K562 (cell line): ENCODE results near the gene HIVEP2.

Experiments
- EGR1 ChIP-seq: fragments of 450-650 bp; conservative IDR thresholded peaks from 2 replicates; pipeline ENCODE4 v1.6.1; 2017; ENCODE audit warnings: mild to moderate bottlenecking
- EZH2 ChIP-seq: IDR thresholded peaks from 2 replicates; pipeline ENCODE4 v1.6.1; 2012; ENCODE audit warnings: low read depth, mild to moderate bottlenecking, inconsistent platforms, low read length, borderline replicate concordance
- L3MBTL2 ChIP-seq: fragments of 450-650 bp; IDR thresholded peaks from 2 replicates; pipeline ENCODE4 v1.6.1; 2016; ENCODE audit warnings: mild to moderate bottlenecking, moderate library complexity
- NFXL1 ChIP-seq: fragments of 450-650 bp; formaldehyde crosslinking; IDR thresholded peaks from 2 replicates; pipeline ENCODE4 v1.4.0; 2021; ENCODE audit warnings: mild to moderate bottlenecking
- RAD51 ChIP-seq: fragments of 450-650 bp; IDR thresholded peaks from 2 replicates; pipeline ENCODE4 v1.7.1; 2016; ENCODE audit warnings: low read depth, mild to moderate bottlenecking, borderline replicate concordance
- TCF7 ChIP-seq: sonication (generic); IDR thresholded peaks from 2 replicates; pipeline ENCODE4 v1.6.1; 2016; ENCODE audit warnings: antibody characterized with exemption, borderline replicate concordance
- TF ChIP-seq, protein P1 (sequence below): sonication (generic); formaldehyde crosslinking; IDR thresholded peaks from 2 replicates; pipeline ENCODE4 v1.4.0; 2020; ENCODE audit warnings: mild to moderate bottlenecking, missing genetic modification reagents
- TF ChIP-seq, protein P2 (sequence below), 3 experiments: IDR thresholded peaks in 2 of 3; conservative IDR thresholded peaks in 1 of 3; 2 replicates each; pipeline ENCODE4 v1.5.1; 2011 to 2012; ENCODE audit warnings: low read length in 3 of 3, mild to moderate bottlenecking in 3 of 3, control low read depth in 2 of 3, improper control_type of control experiment in 1 of 3, inconsistent platforms in 1 of 3, low read depth in 1 of 3, mixed read lengths in 1 of 3, moderate library complexity in 1 of 3; ENCODE audit not compliant: insufficient read depth in 2 of 3

DNA sequence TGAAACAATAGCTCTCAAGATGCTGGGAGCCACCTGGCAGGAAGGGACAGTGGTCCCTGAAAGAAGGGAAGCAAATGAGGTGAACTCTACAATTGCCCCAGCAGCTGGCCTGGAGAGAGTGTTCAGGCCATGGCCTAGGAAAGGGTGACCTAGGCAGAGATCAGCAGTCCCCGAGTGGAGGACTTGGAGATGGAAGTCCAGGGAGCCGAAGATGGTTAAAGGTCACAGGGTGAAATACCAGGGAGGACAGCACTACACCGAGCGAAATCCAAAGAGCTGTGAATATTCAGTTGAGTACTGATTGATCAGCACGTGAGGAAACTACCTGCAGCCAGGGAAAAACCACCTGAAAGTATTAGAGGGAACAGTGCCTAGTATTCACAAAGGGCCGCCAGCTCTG, 133.1 kb downstream of the HIVEP2 start:
- TF ChIP-seq TCF7 (no peak), RAD51 (no peak), L3MBTL2 (no peak), EGR1 (no peak), EZH2 (no peak), NFXL1 (CRISPR knock-in tag) (no peak)
- TF ChIP-seq, protein P1, sequence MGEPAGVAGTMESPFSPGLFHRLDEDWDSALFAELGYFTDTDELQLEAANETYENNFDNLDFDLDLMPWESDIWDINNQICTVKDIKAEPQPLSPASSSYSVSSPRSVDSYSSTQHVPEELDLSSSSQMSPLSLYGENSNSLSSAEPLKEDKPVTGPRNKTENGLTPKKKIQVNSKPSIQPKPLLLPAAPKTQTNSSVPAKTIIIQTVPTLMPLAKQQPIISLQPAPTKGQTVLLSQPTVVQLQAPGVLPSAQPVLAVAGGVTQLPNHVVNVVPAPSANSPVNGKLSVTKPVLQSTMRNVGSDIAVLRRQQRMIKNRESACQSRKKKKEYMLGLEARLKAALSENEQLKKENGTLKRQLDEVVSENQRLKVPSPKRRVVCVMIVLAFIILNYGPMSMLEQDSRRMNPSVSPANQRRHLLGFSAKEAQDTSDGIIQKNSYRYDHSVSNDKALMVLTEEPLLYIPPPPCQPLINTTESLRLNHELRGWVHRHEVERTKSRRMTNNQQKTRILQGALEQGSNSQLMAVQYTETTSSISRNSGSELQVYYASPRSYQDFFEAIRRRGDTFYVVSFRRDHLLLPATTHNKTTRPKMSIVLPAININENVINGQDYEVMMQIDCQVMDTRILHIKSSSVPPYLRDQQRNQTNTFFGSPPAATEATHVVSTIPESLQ (CRISPR knock-in tag): no peak
- TF ChIP-seq, protein P2, sequence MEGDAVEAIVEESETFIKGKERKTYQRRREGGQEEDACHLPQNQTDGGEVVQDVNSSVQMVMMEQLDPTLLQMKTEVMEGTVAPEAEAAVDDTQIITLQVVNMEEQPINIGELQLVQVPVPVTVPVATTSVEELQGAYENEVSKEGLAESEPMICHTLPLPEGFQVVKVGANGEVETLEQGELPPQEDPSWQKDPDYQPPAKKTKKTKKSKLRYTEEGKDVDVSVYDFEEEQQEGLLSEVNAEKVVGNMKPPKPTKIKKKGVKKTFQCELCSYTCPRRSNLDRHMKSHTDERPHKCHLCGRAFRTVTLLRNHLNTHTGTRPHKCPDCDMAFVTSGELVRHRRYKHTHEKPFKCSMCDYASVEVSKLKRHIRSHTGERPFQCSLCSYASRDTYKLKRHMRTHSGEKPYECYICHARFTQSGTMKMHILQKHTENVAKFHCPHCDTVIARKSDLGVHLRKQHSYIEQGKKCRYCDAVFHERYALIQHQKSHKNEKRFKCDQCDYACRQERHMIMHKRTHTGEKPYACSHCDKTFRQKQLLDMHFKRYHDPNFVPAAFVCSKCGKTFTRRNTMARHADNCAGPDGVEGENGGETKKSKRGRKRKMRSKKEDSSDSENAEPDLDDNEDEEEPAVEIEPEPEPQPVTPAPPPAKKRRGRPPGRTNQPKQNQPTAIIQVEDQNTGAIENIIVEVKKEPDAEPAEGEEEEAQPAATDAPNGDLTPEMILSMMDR (IDR thresholded peaks at IDR 0.05 in 2 of 3, conservative IDR thresholded peaks at IDR 0.05 in 1 of 3; ENCODE audit: insufficient read depth in 2 of 3, low read depth in 1 of 3, low read length in 3 of 3): no peak
